Measurements from ENCODE around the gene DHRSX.

GRCh38 chrX:2499507-2499906 is 1.3 kb downstream of the DHRSX start:
- no peak for TF ChIP-seq CTCF (IDR thresholded peaks at IDR 0.05)
- TF ChIP-seq EZH2 (IDR thresholded peaks at IDR 0.05), result no peak
- TF ChIP-seq EZH2phosphoT487 (IDR thresholded peaks at IDR 0.05), result no peak

All from neural progenitor cell (in vitro differentiated cells).